Measurements from ENCODE around the gene TMEM229A.
"Not testable (repeated sequence)": the region's sequence is repeated elsewhere in the genome, so short reads cannot be mapped to it uniquely, and the experiment has no call there.

Gene TMEM229A

GRCh38 chr7:124024329-124024728 is 8.5 kb downstream of the TMEM229A start:
- CTCF ChIA-PET = interaction anchor here (0.6 kb wide), 1 partner anchor 479 kb away, joined by 3 read pairs; no protein-coding TSS in a partner anchor
- H3K27ac ChIP-seq (ENCODE audit: extremely low read depth, low read depth, low read length); H3K4me1 ChIP-seq (ENCODE audit: control insufficient read depth, insufficient read depth, low read length); H3K36me3 ChIP-seq (ENCODE audit: control insufficient read depth in 2 of 2, insufficient read depth in 1 of 2, low read length in 2 of 2); H3K9me3 ChIP-seq (ENCODE audit: control insufficient read depth, insufficient read depth, low read depth, low read length); POLR2A ChIA-PET; H3K4me3 ChIP-seq (ENCODE audit: low read depth, low read length): not testable (repeated sequence)
- peak; percentile 92 for TF ChIP-seq ZNF146 (tag by site-specific recombination; IDR thresholded peaks at IDR 0.05)

- no peak overlapping the region for H3K4me3 ChIP-seq (ENCODE audit: low read depth, low read length)
- no peaks in the 10 kb centered on the region for H3K9me3 ChIP-seq (ENCODE audit: control insufficient read depth, insufficient read depth, low read depth, low read length)
- ChIA-PET CTCF (no interaction called here), POLR2A (no interaction called here)
- no peaks in the 10 kb centered on the region for H3K36me3 ChIP-seq (ENCODE audit: control insufficient read depth in 2 of 2, insufficient read depth in 1 of 2, low read length in 2 of 2)
- H3K4me1 ChIP-seq (ENCODE audit: control insufficient read depth, insufficient read depth, low read length) = no peaks in the 10 kb centered on the region
- TF ChIP-seq WT1 (tag by site-specific recombination; IDR thresholded peaks at IDR 0.05) (no peak), ZBTB21 (tag by site-specific recombination; IDR thresholded peaks at IDR 0.05) (no peak), ZBTB26 (tag by site-specific recombination; optimal IDR thresholded peaks at IDR 0.05) (no peak)
- H3K27ac ChIP-seq (ENCODE audit: extremely low read depth, low read depth, low read length) = no peak overlapping the region
Measured at GRCh38 chr7:124022551-124022950, 10.3 kb downstream of the TMEM229A start.

- H3K9me3 ChIP-seq (ENCODE audit: control insufficient read depth, insufficient read depth, low read depth, low read length) = no peaks in the 10 kb centered on the region
- no peaks in the 10 kb centered on the region for H3K36me3 ChIP-seq (ENCODE audit: control insufficient read depth in 2 of 2, insufficient read depth in 1 of 2, low read length in 2 of 2)
- no peak overlapping the region for H3K27ac ChIP-seq (ENCODE audit: extremely low read depth, low read depth, low read length)
- H3K4me3 ChIP-seq (ENCODE audit: low read depth, low read length) = no peak overlapping the region
- no peaks in the 10 kb centered on the region for H3K4me1 ChIP-seq (ENCODE audit: control insufficient read depth, insufficient read depth, low read length)
- ChIA-PET CTCF (interaction anchor here (1.1 kb wide), 1 partner anchor 82 kb away, joined by 3 read pairs; no protein-coding TSS in a partner anchor), POLR2A (no interaction called here)
- peak; percentile 73 for TF ChIP-seq ZNF157 (tag by site-specific recombination; IDR thresholded peaks at IDR 0.05)
- TF ChIP-seq ZNF302 (tag by site-specific recombination; IDR thresholded peaks at IDR 0.05; ENCODE audit: low read depth) = no peak
Measured at GRCh38 chr7:124020060-124020459, 12.8 kb downstream of the TMEM229A start.

- Histone ChIP-seq H3K27ac (ENCODE audit: extremely low read depth, low read depth, low read length) (no peak overlapping the region), H3K36me3 (ENCODE audit: control insufficient read depth in 2 of 2, insufficient read depth in 1 of 2, low read length in 2 of 2) (no peaks in the 10 kb centered on the region), H3K4me1 (ENCODE audit: control insufficient read depth, insufficient read depth, low read length) (no peaks in the 10 kb centered on the region), H3K9me3 (ENCODE audit: control insufficient read depth, insufficient read depth, low read depth, low read length) (no peaks in the 10 kb centered on the region), H3K4me3 (ENCODE audit: low read depth, low read length) (no peak overlapping the region)
- ChIA-PET POLR2A (no interaction called here), CTCF (no interaction called here)
- TF ChIP-seq FEZF1 (tag by site-specific recombination; IDR thresholded peaks at IDR 0.05) (no peak), SCRT1 (tag by site-specific recombination; IDR thresholded peaks at IDR 0.05; ENCODE audit: borderline replicate concordance) (no peak), WT1 (tag by site-specific recombination; IDR thresholded peaks at IDR 0.05) (no peak), KLF16 (tag by site-specific recombination; IDR thresholded peaks at IDR 0.05) (no peak), ZNF549 (tag by site-specific recombination; IDR thresholded peaks at IDR 0.05) (no peak), MEIS1 (CRISPR knock-in tag; IDR thresholded peaks at IDR 0.05; ENCODE audit: borderline replicate concordance) (no peak), ZNF121 (tag by site-specific recombination; IDR thresholded peaks at IDR 0.05) (no peak), ZNF544 (tag by site-specific recombination; IDR thresholded peaks at IDR 0.05) (no peak), ZNF571 (tag by site-specific recombination; IDR thresholded peaks at IDR 0.05) (no peak), ZNF280C (tag by site-specific recombination; IDR thresholded peaks at IDR 0.05) (no peak), ZBTB20 (tag by site-specific recombination; IDR thresholded peaks at IDR 0.05) (no peak), ZNF529 (tag by site-specific recombination; IDR thresholded peaks at IDR 0.05; ENCODE audit: insufficient replicate concordance) (no peak), ZNF274 (IDR thresholded peaks at IDR 0.05; ENCODE audit: low read length) (no peak), ZNF274 (tag by site-specific recombination; IDR thresholded peaks at IDR 0.05; ENCODE audit: borderline replicate concordance) (no peak), YY2 (tag by site-specific recombination; IDR thresholded peaks at IDR 0.05) (no peak), ZNF639 (tag by site-specific recombination; IDR thresholded peaks at IDR 0.05) (no peak), HOXA7 (CRISPR knock-in tag; IDR thresholded peaks at IDR 0.05; ENCODE audit: borderline replicate concordance) (no peak), ZNF416 (tag by site-specific recombination; IDR thresholded peaks at IDR 0.05) (no peak), ZNF830 (tag by site-specific recombination; IDR thresholded peaks at IDR 0.05; ENCODE audit: low read depth) (no peak), MZF1 (tag by site-specific recombination; IDR thresholded peaks at IDR 0.05; ENCODE audit: borderline replicate concordance) (no peak), MYNN (tag by site-specific recombination; IDR thresholded peaks at IDR 0.05; ENCODE audit: borderline replicate concordance) (no peak)
Measured at GRCh38 chr7:124013306-124013705, 19.6 kb downstream of the TMEM229A start.
